ENCODE data around the gene DRD3.

DNA sequence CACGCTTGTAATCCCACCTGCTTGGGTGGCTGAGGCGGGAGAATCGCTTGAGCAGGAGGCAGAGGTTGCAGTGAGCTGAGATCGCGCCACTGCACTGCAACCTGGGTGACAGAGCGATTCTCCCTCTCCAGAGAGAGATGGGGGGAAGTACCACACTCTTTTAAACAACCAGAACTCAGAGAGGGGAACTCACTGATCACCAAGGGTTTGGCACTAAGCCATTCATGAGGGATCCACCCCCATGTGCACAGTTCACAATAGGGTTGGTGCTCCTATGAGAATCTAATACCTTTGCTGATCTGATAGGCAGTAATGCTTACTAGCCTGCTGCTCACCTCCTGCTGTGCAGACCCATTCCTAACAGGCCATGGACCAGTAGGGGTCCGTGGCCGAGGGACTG lies 70.7 kb downstream of the DRD3 start:
- TF ChIP-seq EZH2 (IDR thresholded peaks at IDR 0.05) (no peak), POLR2AphosphoS5 (IDR thresholded peaks at IDR 0.05; ENCODE audit: borderline replicate concordance, low read depth, low read length) (no peak), FOXP2 (optimal IDR thresholded peaks at IDR 0.05; ENCODE audit: control extremely low read depth, extremely low read length, insufficient read depth) (no peak)
